Activated CD8-positive, alpha-beta T cell treated with anti-CD3 and anti-CD28 coated beads, Interleukin-2, amount 10 ng/mL, durations not matched to agents 7 days and 5 days (primary cell): ENCODE results near the gene BAIAP2. TPM values are rescaled to one million over a fixed set of nuclear protein-coding genes. Genes with fewer than 3 reads are reported as not detected.

ENCODE experiments used
- ATAC-seq: fragments of 150-1000 bp; cut with Tn5 transposase; one replicate; pipeline ENCODE4 v1.10.0; 2021; ENCODE audit warnings: moderate library complexity
- CTCF ChIA-PET: fragments of 350-600 bp; sonication (Branson Sonifier 250); formaldehyde crosslinking; loops from one replicate; lab custom pipeline; 2021; ENCODE audit warnings: antibody characterized with exemption; lab: Charles Lee
- POLR2A ChIA-PET: fragments of 350-600 bp; sonication (Branson Sonifier 250); formaldehyde crosslinking; loops from one replicate; lab custom pipeline; 2021; ENCODE audit warnings: antibody characterized with exemption; lab: Charles Lee
- DNase-seq: peaks from one replicate; pipeline ENCODE4 v3.0.0-alpha.2; 2020
- H3K27ac Mint-ChIP-seq: one replicate; pipeline ENCODE4 v1.8.0; 2021; ENCODE audit warnings: mild to moderate bottlenecking, mixed read lengths
- H3K27me3 Mint-ChIP-seq: one replicate; pipeline ENCODE4 v1.8.0; 2021; ENCODE audit warnings: low read depth, mixed read lengths
- H3K36me3 Mint-ChIP-seq: one replicate; pipeline ENCODE4 v1.8.0; 2021; ENCODE audit warnings: low read depth, mixed read lengths
- H3K4me1 Mint-ChIP-seq: one replicate; pipeline ENCODE4 v1.8.0; 2021; ENCODE audit warnings: low read depth, mixed read lengths
- H3K4me3 Mint-ChIP-seq: one replicate; pipeline ENCODE4 v1.8.0; 2021; ENCODE audit warnings: mild to moderate bottlenecking, mixed read lengths
- H3K9me3 Mint-ChIP-seq: one replicate; pipeline ENCODE4 v1.8.0; 2022; ENCODE audit warnings: mixed read lengths; ENCODE audit not compliant: insufficient read depth
- total RNA-seq, 2 experiments: library from RNA; stranded (reverse); gene quantifications; one replicate each; pipeline ENCODE4 v1.2.3, GENCODE V29; 2021

BAIAP2 gene
- total RNA-seq, 2 experiments from 2014 or later = 5.0 to 5.8 TPM

DNA sequence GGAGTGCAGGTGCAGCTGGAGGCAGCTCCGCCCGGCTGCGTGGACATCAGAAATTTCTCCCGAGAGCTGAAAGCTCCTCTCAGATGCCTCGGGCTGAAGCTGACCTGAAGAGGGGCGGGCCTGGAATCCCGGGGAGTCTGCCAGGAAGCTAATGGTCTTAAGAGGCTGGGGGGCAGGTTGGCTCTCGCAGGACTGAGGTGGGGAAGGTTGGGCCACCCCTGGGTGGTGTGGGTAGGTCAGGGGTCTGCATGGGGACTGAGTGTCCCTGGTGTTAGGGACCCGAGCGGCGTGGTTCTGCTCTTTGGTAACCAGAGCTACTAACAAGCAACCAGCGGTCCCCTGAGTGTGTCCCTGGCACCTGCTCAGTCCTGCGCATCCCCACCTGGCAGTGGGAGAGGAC lies 39.8 kb upstream of the BAIAP2 start:
- Mint-ChIP-seq H3K4me1 (peaks cover 21% of the 10 kb centered on the region), H3K27ac (no peak overlapping the region), H3K9me3 (no peaks in the 10 kb centered on the region), H3K4me3 (no peak overlapping the region), H3K27me3 (no peaks in the 10 kb centered on the region), H3K36me3 (peaks cover 15% of the 10 kb centered on the region)
- CTCF ChIA-PET = no interaction called here
- POLR2A ChIA-PET = interaction anchor here (0.6 kb wide), 1 partner anchor 849 kb away, joined by 4 read pairs; no protein-coding TSS in a partner anchor
- DNase-seq = no peak
- ATAC-seq = no peak

- Mint-ChIP-seq H3K4me3 (no peak overlapping the region), H3K27me3 (peaks cover 5% of the 10 kb centered on the region), H3K36me3 (peaks cover 15% of the 10 kb centered on the region), H3K9me3 (no peaks in the 10 kb centered on the region), H3K27ac (no peak overlapping the region), H3K4me1 (peaks cover 15% of the 10 kb centered on the region)
- POLR2A ChIA-PET = no interaction called here
- no peak for ATAC-seq
- no peak for DNase-seq
- CTCF ChIA-PET = no interaction called here
These were observed 38.3 kb upstream of the BAIAP2 start for GRCh38 chr17:80996422-80997305.

DNA sequence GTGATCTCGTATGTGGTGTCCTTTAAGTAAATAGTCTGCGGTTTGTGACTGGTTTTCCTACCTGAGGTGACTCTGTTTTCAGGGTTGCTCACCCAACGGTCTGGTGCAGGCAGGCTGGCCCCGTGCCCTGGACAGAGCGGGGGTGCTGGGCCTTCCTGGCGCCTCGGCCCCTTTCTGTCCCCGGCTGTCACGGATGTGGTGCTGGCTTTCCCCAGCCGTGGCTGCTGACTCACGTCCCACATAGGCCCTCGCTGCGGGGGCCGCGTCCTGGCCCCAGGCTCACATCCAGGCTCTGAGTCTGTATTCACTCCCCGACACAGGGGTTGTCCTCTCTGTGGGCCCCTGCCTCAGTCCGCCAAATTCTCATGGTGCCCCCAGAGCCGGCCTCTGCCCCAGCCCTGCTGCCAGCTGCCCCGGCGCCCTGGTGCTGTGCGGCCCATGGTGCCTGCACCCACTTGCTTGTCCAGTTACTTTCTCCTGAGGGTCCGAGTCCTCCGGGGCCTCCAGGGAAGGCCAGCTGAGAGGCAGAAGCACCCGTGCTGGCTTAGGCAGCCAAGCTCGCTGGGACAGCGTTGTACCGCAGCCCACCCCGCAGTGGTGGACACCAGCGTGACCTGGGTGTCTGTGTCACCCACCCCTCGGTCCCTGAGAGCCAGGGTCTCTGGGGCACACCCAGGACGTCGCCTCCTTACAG lies 37.4 kb upstream of the BAIAP2 start:
- H3K36me3 Mint-ChIP-seq = peaks cover 15% of the 10 kb centered on the region
- H3K4me1 Mint-ChIP-seq = peaks cover 15% of the 10 kb centered on the region
- no peaks in the 10 kb centered on the region for H3K9me3 Mint-ChIP-seq
- no peak overlapping the region for H3K27ac Mint-ChIP-seq
- ChIA-PET CTCF (no interaction called here), POLR2A (no interaction called here)
- H3K4me3 Mint-ChIP-seq = no peak overlapping the region
- H3K27me3 Mint-ChIP-seq = peaks cover 10% of the 10 kb centered on the region
- no peak for DNase-seq
- ATAC-seq = no peak

GRCh38 chr17:80998118-80998747 lies 36.7 kb upstream of the BAIAP2 start:
- Mint-ChIP-seq H3K4me1 (peaks cover 10% of the 10 kb centered on the region), H3K36me3 (peaks cover 15% of the 10 kb centered on the region), H3K9me3 (no peaks in the 10 kb centered on the region), H3K27ac (no peak overlapping the region), H3K4me3 (no peak overlapping the region), H3K27me3 (peaks cover 14% of the 10 kb centered on the region)
- DNase-seq (no peak), ATAC-seq (no peak)
- ChIA-PET CTCF (no interaction called here), POLR2A (no interaction called here)

GRCh38 chr17:80998748-80999535 lies 36.0 kb upstream of the BAIAP2 start:
- Mint-ChIP-seq H3K9me3 (no peaks in the 10 kb centered on the region), H3K36me3 (peaks cover 15% of the 10 kb centered on the region), H3K4me3 (no peak overlapping the region), H3K4me1 (peaks cover 9% of the 10 kb centered on the region), H3K27me3 (peaks cover 20% of the 10 kb centered on the region), H3K27ac (no peak overlapping the region)
- DNase-seq (no peak), ATAC-seq (no peak)
- CTCF ChIA-PET = no interaction called here
- POLR2A ChIA-PET = no interaction called here

- Mint-ChIP-seq H3K9me3 (no peaks in the 10 kb centered on the region), H3K4me1 (peaks cover 12% of the 10 kb centered on the region), H3K27ac (no peak overlapping the region), H3K27me3 (peaks cover 24% of the 10 kb centered on the region), H3K4me3 (no peak overlapping the region), H3K36me3 (peaks cover 15% of the 10 kb centered on the region)
- DNase-seq = no peak
- ChIA-PET POLR2A (no interaction called here), CTCF (no interaction called here)
- ATAC-seq = no peak
These were observed 35.2 kb upstream of the BAIAP2 start for GRCh38 chr17:80999536-81000333.

DNA sequence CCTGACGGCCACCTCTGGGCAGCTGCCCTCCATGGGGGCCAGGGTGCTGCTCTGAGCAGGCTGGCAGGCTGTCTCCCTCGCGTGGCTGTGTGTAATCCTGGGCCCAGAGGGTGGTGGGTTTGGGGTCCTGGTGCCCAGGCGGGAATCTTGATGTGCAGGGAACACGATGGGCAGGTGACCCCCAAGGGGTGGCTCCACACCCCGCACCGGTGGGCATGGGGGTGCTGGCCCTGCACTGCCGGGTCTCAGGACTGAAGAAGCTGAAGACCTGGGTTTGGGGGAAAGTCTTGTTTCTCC lies 34.7 kb upstream of the BAIAP2 start:
- no peak for DNase-seq

GRCh38 chr17:81000631-81001357 lies 34.2 kb upstream of the BAIAP2 start:
- H3K36me3 Mint-ChIP-seq = peaks cover 12% of the 10 kb centered on the region
- H3K9me3 Mint-ChIP-seq = no peaks in the 10 kb centered on the region
- peaks cover 15% of the 10 kb centered on the region for H3K4me1 Mint-ChIP-seq
- ATAC-seq = no peak
- H3K4me3 Mint-ChIP-seq = no peak overlapping the region
- CTCF ChIA-PET = interaction anchor here (0.7 kb wide), 1 partner anchor 331 kb away, joined by 3 read pairs; no protein-coding TSS in a partner anchor
- no peak overlapping the region for H3K27ac Mint-ChIP-seq
- POLR2A ChIA-PET = interaction anchor here (0.6 kb wide), 1 partner anchor 518 kb away, joined by 3 read pairs; no protein-coding TSS in a partner anchor
- DNase-seq = no peak
- H3K27me3 Mint-ChIP-seq = peaks cover 25% of the 10 kb centered on the region

More for the DNA sequence above, 34.7 kb upstream of the BAIAP2 start:
- ChIA-PET POLR2A (no interaction called here), CTCF (no interaction called here)
- no peak for ATAC-seq
- Mint-ChIP-seq H3K27me3 (peaks cover 25% of the 10 kb centered on the region), H3K36me3 (peaks cover 16% of the 10 kb centered on the region), H3K9me3 (no peaks in the 10 kb centered on the region), H3K4me1 (peaks cover 15% of the 10 kb centered on the region), H3K4me3 (no peak overlapping the region), H3K27ac (no peak overlapping the region)

DNA sequence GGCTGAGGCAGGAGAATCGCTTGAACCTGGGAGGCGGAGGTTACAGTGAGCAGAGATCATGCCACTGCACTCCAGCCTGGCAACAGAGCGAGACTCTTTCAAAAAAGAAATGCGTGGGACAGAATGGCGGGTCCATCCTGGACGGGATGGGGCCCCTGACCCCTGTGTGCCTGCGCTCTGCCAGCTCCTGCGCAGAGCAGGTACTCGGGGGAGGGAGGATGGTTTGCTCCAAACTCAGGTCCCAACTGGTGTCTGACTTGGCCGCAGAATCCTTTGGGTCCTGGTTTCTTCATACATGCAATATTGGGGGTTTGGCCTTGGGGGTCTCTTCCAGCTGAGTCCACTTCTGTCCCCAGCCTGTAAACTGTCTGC lies 33.0 kb upstream of the BAIAP2 start:
- Mint-ChIP-seq H3K36me3 (peaks cover 11% of the 10 kb centered on the region), H3K27ac (no peak overlapping the region), H3K27me3 (peaks cover 34% of the 10 kb centered on the region), H3K9me3 (no peaks in the 10 kb centered on the region), H3K4me3 (no peak overlapping the region), H3K4me1 (peaks cover 15% of the 10 kb centered on the region)
- ATAC-seq = no peak
- ChIA-PET CTCF (no interaction called here), POLR2A (interaction anchor here (0.8 kb wide), 1 partner anchor 86 kb away, joined by 3 read pairs; no protein-coding TSS in a partner anchor)
- no peak for DNase-seq

- ATAC-seq = no peak
- no peaks in the 10 kb centered on the region for H3K9me3 Mint-ChIP-seq
- peaks cover 15% of the 10 kb centered on the region for H3K4me1 Mint-ChIP-seq
- H3K27ac Mint-ChIP-seq = no peak overlapping the region
- peaks cover 35% of the 10 kb centered on the region for H3K27me3 Mint-ChIP-seq
- ChIA-PET CTCF (no interaction called here), POLR2A (interaction anchor here (0.8 kb wide), 1 partner anchor 86 kb away, joined by 3 read pairs; no protein-coding TSS in a partner anchor)
- H3K4me3 Mint-ChIP-seq = no peak overlapping the region
- DNase-seq = no peak
- H3K36me3 Mint-ChIP-seq = peaks cover 11% of the 10 kb centered on the region
These were observed 32.3 kb upstream of the BAIAP2 start for GRCh38 chr17:81002409-81003361.
